GM19438 (cell line): ENCODE data around the gene SLC26A3.

Experiments
- ATAC-seq: cut with Tn5 transposase; IDR thresholded peaks from one replicate; pipeline ENCODE4 v1.9.1; 2021; ENCODE audit warnings: low read depth; ENCODE audit not compliant: unreplicated experiment

Gene SLC26A3

DNA sequence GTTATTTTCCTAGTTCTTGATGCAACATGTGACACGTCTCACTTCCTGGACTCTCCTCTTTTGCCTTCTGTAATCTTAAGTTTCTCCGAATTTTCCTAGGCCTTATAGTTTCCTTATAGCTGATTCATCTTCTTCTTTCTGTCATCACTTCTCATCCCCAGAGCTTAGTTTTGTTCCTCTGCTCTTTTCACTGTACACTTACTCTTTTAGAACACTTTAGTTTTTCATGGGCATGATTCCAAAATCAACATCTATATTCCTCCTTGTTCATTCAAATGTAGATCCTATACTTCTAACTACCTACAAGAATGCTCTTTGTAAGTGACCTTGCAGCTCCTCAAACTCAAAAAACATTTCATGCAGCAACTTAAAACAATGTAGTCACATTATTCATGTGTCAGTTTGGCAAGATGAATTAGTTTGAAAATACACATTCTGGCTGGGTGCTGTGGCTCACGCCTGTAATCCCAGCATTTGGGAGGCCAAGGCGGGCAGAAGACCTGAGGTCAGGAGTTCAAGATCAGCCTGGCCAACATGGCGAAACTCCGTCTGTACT, 13.1 kb upstream of the SLC26A3 start:
- no peak for ATAC-seq

DNA sequence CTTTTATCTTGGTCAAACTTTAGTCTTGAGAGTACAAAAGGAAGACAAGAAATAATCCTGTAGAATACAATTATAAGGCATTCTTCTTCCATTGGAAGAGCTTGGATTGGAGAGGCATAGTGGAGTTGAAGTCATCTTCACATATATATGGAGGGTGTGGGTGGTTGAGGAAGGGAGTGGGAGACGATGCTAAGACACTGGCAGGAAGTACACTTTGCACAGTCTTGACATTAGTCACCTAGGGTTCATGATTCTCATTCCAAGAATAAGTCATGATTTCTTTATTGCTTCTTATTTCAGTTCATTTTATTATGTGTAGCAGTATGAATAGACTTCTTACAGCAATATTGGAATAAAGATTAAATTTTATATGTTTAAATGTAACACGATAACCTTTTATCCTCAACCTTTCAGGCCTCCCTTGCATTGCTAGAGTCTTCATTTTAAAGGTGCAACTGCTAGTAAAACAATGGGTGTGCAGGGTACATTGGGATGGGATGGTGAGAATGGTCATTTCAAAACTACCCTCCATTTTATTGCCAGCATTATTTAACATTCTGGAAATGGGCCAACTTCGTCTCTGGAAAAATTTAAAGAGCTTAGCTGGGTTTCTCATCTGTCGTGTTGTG, 12.3 kb upstream of the SLC26A3 start:
- ATAC-seq, result no peak

DNA sequence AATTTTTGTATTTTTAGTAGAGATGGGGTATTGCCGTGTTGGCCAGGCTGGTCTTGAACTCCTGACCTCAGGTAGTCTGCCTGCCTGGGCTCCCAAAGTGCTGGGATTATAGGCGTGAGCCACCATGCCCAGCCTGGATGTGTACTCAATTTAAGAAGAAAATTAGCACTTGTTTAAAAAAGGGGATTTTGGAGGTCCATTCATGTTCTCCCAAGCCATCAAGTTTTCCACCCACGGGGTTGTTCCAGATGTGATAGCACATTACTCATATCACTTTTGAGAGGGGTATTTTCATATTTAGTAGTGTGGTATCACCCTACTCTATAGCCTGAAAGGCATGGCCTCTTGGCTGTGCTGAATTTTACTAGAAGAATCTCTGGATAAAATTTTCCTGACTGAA, 10.5 kb upstream of the SLC26A3 start:
- ATAC-seq, result no peak

DNA sequence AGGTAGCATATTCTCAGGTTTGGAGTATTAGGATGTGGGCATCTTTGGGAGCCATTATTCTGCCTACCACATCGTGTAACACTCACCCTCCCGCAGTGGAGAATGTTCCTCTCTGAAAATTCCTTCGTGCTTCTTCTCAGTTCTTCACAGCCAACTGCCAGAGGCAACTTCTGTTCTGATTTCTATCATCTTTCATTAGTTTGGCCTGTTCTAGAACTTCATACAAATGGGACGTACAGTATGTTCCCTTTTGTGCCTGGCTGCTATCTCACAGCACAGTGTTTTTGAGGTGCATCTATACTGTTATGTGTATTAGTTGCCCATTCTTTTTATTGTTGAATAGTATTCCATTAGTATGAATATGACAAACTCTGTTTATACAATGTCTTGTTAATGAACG, 8.9 kb upstream of the SLC26A3 start:
- ATAC-seq, result no peak

DNA sequence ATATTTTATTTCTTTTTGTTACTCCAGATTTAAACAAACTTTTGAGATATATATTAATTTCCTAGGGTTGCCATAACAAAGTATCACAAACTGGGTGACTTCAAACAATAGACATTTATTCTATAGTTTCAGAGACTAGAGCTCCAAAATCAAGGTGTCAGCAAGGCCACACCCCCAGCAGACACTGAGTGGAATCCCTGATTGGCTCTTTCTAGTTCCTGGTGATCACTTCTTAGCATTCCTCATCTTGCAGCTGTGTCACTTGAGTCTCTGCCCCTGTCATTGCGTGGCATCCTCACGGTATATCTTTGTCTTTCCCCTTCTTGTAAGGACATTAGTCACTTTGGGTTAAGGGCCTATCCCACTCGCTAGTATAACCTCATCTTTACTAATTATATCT, 7.6 kb upstream of the SLC26A3 start:
- no peak for ATAC-seq

DNA sequence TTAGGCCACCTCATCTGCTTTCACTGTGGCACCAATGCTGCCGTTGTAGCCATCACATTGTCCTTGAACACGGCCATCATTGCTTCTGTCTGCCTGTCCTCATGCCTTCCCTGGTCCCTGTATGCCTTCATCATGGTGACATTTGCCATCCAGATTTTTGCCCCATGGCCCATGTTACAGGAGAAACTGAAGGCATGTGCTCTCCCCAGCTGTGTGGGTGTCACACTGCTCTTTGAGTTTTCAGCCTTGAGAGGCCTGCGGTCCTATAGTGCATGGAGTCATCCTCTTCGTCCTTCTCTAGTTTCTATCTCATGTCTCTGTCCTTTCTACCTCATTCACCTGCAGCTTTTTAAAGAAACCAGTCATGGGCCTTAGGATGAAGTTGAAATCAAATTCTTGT, 6.2 kb upstream of the SLC26A3 start:
- ATAC-seq, result no peak

DNA sequence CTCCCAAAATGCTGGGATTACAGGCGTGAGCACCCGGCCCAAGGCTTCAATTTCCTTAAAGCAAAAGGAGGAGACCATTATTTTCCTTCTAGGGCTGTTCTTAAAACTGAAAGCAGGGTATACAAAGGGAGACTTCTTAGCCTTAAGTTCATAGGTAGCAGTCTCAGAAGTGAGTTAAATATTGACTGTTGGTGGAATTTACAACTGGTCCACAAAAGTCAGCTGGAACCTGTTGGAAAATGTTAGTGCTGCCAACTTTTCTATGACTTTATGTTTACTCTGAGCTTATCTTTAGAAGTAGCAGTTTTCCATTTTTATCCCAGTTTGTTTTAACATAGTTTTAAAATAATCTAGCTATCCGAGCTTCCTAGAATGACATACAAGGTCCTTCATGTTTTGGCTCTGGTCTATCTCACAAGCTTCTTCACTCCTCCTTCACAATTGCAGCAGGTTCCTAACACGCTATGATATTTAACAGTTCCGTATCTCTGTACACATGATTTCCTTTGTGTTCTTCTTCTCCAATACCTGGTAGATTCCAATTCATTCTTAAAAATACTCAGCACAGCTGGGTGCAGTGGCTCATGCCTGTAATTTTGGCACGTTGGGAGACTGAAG, 3.3 kb downstream of the SLC26A3 start:
- no peak for ATAC-seq

DNA sequence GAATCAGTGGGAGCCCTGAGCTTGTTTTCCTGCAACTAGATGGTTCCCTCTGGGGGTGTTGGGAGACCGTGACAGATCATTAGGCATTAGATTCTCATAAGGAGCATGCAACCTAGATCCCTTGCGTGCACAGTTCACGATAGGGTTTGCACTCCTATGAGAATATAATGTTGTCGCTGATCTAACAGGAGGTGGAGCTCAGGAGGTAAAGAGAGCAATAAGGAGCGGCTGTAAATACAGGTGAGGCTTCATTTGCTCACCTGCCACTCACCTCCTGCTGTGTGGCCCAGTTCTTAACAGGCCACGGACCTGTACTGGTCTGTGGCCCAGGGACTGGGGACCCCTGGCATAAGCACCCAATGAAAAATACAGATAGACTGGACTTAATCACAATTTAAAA, 10.7 kb downstream of the SLC26A3 start:
- no peak for ATAC-seq

DNA sequence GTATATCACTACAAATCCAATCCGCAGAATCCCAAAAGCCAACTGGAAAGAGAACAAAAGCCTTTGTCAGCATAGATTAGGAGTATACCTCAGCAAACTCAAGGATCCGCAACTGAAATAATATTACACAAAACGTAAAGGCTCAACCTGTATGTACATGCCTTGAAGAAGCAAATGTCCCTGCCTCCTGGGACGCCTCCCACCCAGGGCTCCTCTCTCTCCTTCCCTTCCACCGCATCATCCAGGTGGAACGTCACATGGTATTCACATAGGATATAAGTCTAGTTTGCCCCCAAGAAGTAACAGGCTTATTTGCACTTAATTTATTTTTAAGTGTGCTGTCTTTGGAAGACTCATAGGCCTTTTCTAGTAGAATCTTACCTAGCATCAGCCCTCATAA, 13.4 kb downstream of the SLC26A3 start:
- ATAC-seq, result no peak

DNA sequence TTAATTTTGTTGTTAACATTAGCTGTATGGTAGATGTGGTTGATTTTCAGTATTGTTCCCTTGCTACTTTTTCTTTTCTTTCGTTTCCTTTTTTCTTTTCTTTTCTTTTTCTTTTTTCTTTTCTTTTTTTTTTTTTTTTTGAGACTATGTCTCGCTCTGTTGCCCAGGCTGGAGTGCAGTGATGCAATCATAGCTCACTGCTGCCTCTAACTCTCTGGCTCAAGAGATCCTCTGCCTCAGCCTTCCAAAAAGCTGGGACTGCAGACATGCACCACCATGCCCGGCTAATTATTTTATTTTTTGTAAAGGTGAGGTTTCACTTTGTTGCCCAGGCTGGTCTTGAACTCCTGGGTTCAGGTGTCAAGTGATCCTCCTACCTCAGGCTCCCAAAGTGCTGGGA, 14.4 kb downstream of the SLC26A3 start:
- no peak for ATAC-seq

DNA sequence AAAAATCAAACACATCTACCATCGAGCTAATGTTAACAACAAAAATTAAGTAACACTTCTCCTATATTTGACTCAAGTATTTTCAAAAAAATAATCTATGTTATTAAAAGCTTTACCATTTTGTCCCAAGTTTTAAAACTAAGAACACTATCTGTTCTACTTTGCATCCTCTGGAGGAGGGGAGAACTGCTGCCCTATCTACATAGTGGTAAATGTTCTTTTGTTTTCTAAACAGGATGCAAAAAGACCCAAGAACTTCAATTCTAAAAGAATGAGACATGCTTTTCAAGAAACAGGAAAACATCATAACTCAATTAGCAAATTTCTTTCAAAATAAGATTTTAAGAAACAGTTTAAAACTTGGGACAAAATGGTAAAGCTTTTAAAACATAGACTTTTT, 14.8 kb downstream of the SLC26A3 start:
- no peak for ATAC-seq

DNA sequence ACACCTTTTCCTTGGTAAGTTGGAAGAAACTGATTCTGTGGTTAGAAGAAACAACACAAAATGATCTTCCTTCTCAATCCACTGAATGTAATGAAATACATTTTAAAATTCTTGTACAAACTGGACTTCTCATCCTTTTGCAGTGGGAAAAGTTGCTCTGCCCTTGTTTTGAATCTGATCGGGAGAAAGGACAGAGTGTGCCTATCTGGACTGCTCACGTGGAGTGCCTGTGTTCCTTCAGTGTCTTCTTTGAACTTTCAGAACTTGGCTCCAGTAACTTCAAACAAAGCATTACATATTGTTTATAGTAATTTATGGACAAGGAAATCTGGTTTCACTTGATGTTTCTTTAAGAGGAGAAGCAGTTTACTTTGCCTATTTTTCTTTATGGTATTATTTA, 17.1 kb downstream of the SLC26A3 start:
- ATAC-seq, result no peak

DNA sequence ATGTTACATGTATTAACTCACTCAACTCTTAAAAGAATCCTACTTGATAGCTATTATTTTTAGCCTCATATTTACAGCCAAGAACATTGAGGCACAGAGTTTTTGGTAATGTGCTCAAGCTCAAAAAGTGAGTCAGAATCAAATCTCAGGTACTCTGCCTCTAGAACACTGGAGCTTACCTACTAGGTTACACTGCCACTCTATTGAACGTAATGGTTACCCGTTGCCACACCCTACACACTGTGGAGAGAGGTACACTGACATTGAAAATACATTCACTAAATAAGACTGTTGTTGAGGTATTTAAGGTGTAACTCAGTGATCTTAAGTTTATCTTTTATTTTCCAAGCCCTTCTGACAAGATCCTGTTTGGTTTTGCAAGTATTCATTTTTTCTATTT, 17.9 kb downstream of the SLC26A3 start:
- ATAC-seq, result no peak

DNA sequence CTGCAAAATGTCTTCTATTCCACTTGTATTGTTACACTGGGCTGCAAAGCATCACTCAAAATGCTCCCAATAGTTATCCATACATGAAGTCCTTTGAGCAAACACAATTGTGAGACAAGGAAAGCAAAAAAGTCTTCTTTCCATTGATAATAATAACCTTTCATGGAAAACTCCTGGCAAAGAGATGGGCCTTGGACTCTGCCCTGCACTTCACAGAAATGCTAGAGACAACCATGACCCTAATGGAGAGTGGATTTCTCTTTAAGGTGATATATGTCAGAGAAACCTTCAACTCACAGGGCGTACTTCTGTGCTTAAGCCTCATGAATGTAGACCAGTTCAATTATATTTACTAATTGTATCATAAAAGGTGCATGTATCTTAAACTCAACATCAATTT, 19.4 kb downstream of the SLC26A3 start:
- no peak for ATAC-seq

DNA sequence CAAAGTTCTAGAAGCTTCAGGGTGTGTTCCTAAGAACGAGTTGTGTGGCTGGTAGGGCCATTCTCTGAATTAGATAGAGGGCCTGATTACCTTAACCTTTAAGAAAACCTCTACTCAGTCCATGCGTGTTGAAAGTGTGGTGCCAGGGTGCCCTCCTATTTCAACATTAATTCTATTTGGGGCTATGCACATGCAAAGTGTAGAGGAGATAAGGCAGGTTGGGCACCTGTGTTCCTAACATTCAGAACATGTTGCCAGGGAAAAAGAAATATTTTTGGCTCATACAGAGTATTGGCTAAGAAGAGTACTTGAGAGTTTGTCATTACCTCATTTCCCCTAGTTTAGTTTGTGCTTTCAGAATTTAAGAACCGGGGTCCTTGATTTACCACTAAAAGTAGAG, 20.6 kb downstream of the SLC26A3 start:
- no peak for ATAC-seq

DNA sequence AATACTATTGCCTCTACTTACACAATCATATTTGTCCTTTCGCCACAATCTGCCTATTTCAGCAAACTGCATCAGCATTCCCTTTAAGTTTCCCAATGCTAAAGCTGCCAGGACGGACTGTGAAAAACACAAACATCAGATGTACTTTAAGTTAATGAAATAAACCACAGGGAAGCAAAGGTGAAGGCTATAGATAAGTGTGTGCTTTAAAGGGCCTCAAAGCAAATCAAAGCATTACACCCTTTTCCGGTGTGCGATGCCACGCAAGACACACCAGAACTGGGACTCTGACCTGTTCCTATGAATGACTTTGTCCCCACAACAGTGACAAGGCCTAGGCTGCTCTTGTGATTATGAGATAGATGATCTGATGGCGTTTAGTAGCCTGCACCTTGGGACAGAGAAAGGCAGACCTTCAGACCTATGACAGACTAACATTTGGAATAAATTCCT, 23.4 kb downstream of the SLC26A3 start:
- ATAC-seq, result no peak

DNA sequence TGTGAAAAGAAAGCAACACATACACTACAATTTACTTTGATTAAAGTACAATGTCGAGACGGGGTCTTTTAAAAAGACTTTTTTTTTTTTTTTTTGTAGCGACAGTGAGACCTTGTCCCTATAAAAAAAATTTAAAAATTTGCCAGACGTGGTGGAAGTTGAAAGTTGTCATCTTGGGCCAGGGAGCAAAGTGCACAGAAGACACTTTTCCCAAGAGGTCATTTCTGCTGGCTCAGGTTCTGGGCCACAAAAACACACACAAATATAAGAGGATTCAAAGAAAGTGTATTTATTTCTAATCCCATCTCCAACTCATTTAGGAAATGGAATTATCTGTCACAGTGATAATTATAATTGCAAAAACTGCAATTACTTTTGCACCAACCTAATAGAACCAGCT, 24.7 kb downstream of the SLC26A3 start:
- no peak for ATAC-seq

DNA sequence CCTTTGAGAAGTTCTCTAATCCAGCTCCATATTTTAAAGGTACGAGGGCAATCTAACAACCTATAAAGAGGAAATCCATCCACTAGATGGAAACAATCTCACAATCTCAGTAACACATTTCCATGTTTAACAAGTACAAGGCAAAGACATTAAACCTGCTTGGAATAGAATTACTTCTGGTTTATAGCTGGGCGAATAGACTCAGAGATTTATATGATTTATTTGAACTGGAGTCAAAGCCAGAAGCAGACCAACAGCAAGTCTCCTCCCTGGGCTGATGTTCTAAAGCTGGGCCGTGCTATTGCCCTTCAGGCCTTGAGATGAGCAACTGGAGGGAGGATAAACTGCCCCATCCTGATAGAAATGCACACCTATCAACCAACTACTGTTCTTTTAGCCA, 25.3 kb downstream of the SLC26A3 start:
- ATAC-seq, result no peak

DNA sequence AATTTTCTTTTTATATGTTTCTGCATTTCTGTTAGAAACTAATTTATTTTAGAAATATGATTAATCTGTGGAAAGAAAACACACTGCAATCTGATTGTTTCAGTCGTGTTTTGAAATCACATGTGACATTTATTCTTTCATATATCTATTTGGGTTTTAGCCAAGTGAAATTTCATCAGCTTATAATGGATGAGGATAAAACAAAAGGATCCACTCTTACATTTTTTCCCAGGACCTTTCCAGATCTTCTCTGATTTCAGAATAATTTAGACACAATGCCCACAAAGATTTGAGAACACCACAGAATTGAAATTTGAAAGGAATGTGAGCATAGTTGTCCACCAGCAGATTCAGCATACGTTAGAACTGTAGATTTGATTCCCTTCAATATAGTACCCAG, 30.0 kb downstream of the SLC26A3 start:
- no peak for ATAC-seq

DNA sequence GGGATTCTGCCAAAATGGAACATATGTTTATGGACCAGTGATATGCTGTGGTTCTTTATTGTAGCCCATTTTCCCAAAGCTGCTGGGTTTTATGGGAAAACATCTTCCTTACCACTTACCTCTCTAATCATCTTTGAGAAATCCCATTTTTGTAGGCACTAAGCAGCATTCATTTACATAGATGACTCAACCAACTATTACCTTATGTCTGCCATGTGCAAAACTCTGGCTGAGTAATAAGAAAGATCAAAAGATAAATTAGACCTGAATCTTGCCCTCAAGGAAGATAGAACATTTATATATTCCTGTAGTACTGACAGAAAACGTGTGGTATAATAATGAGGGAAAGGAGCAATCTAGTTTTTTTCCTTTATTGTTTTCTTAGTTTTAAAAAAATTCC, 34.8 kb downstream of the SLC26A3 start:
- ATAC-seq, result no peak

DNA sequence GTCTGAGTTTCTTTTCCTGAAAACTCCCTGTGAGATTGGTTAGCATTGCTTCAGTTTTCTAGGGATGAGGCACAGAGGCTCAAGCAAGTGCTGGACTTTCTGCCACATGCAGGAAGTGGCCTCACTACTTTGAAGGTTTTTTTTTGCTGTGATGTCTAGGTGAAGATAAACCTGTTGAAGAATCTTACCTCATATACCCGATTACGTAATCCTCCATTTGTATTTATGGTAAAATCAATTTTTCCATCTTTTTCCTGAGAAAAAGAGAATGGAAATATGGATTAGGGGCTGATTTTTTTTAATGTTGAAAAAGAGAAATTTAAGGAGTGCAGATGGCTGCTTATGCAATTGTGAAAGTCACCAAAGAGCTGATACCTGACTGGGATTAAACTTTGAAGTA, 35.6 kb downstream of the SLC26A3 start:
- ATAC-seq, result no peak

DNA sequence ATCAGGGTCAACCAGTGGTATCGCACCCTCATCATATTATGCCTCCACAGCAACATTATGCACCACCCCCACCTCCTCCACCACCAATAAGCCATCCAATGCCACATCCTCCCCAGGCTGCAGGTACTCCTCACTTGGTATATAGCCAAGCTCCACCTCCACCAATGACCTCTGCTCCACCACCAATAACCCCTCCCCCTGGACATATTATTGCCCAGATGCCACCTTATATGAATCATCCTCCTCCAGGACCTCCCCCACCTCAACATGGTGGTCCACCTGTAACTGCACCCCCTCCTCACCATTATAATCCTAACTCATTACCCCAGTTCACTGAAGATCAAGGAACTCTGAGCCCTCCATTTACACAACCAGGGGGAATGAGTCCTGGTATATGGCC, 44.4 kb downstream of the SLC26A3 start:
- no peak for ATAC-seq
